Dedifferentiated amniotic fluid mesenchymal stem cell (primary cell): ENCODE results near the gene NKAIN2.
A peak's percentile ranks its signal among the peaks of the same experiment; 100 is the strongest.

Experiments used
- DNase-seq: peaks from one replicate; pipeline ENCODE4 v3.0.0-alpha.2; 2016; ENCODE audit errors: extremely low spot score

The NKAIN2 gene

GRCh38 chr6:124567401-124567800, 763.7 kb downstream of the NKAIN2 start:
- no peak for DNase-seq

GRCh38 chr6:124573953-124574352, 770.3 kb downstream of the NKAIN2 start:
- DNase-seq: no peak

GRCh38 chr6:124577734-124578281, 774.1 kb downstream of the NKAIN2 start:
- DNase-seq: no peak

GRCh38 chr6:124590001-124590400, 786.3 kb downstream of the NKAIN2 start:
- DNase-seq: no peak

- DNase-seq: no peak
Measured at GRCh38 chr6:124599656-124600055, 796.0 kb downstream of the NKAIN2 start.

GRCh38 chr6:124604719-124605118, 801.1 kb downstream of the NKAIN2 start:
- no peak for DNase-seq

- DNase-seq: no peak
Measured at GRCh38 chr6:124607119-124607627, 803.5 kb downstream of the NKAIN2 start.

GRCh38 chr6:124613031-124613430, 809.4 kb downstream of the NKAIN2 start:
- no peak for DNase-seq

GRCh38 chr6:124622351-124622750, 818.7 kb downstream of the NKAIN2 start:
- DNase-seq: no peak

GRCh38 chr6:124633655-124634054, 830.0 kb downstream of the NKAIN2 start:
- no peak for DNase-seq

GRCh38 chr6:124640432-124640831, 836.8 kb downstream of the NKAIN2 start:
- DNase-seq: no peak

- DNase-seq: no peak
Measured at GRCh38 chr6:124655866-124656265, 852.2 kb downstream of the NKAIN2 start.

GRCh38 chr6:124658053-124658452, 854.4 kb downstream of the NKAIN2 start:
- no peak for DNase-seq

- DNase-seq: no peak
Measured at GRCh38 chr6:124659427-124659826, 855.8 kb downstream of the NKAIN2 start.

- no peak for DNase-seq
Measured at GRCh38 chr6:124660185-124660584, 856.5 kb downstream of the NKAIN2 start.

GRCh38 chr6:124661097-124661661, 857.5 kb downstream of the NKAIN2 start:
- no peak for DNase-seq

- no peak for DNase-seq
Measured at GRCh38 chr6:124668028-124668427, 864.4 kb downstream of the NKAIN2 start.

- DNase-seq: no peak
Measured at GRCh38 chr6:124669713-124670480, 866.2 kb downstream of the NKAIN2 start.

- no peak for DNase-seq
Measured at GRCh38 chr6:124670801-124671200, 867.1 kb downstream of the NKAIN2 start.

GRCh38 chr6:124671324-124671723, 867.7 kb downstream of the NKAIN2 start:
- DNase-seq: no peak

- no peak for DNase-seq
Measured at GRCh38 chr6:124674042-124674441, 870.4 kb downstream of the NKAIN2 start.

- DNase-seq: peak; percentile 33
Measured at GRCh38 chr6:124676033-124676432, 872.4 kb downstream of the NKAIN2 start.

- DNase-seq: no peak
Measured at GRCh38 chr6:124677874-124678273, 874.2 kb downstream of the NKAIN2 start.
